ACC112 (cell line): ENCODE data around the gene TRIM7.

Source experiments
- H2AFZ ChIP-seq: fragments of 200-600 bp; sonication (generic); one replicate; pipeline ENCODE4 v1.6.0; 2017; ENCODE audit warnings: antibody characterized with exemption, low read length; ENCODE audit not compliant: unreplicated experiment
- H3K27ac ChIP-seq: fragments of 200-600 bp; sonication (generic); 2 replicates; pipeline ENCODE4 v1.5.1; 2014; ENCODE audit warnings: low read depth, mild to moderate bottlenecking, antibody characterized with exemption, low read length, moderate library complexity
- H3K27me3 ChIP-seq: fragments of 200-600 bp; sonication (generic); 2 replicates; pipeline ENCODE4 v1.6.1; 2014; ENCODE audit warnings: mild to moderate bottlenecking, antibody characterized with exemption, low read length, moderate library complexity, mixed read lengths; ENCODE audit not compliant: insufficient read depth
- H3K36me3 ChIP-seq: fragments of 200-600 bp; sonication (generic); 2 replicates; pipeline ENCODE4 v1.6.1; 2016; ENCODE audit warnings: mild to moderate bottlenecking, antibody characterized with exemption, low read length, moderate library complexity, mixed read lengths; ENCODE audit not compliant: insufficient read depth
- H3K4me1 ChIP-seq: fragments of 200-600 bp; sonication (generic); one replicate; pipeline ENCODE4 v1.6.1; 2016; ENCODE audit warnings: low read length, mixed read lengths; ENCODE audit not compliant: insufficient read depth, unreplicated experiment, control insufficient read depth
- H3K4me3 ChIP-seq: fragments of 200-600 bp; sonication (generic); 2 replicates; pipeline ENCODE4 v1.5.1; 2014; ENCODE audit warnings: mild to moderate bottlenecking, low read depth, low read length
- H3K79me2 ChIP-seq: fragments of 200-600 bp; sonication (generic); one replicate; pipeline ENCODE4 v1.6.0; 2016; ENCODE audit warnings: low read length; ENCODE audit not compliant: control insufficient read depth, unreplicated experiment, insufficient read depth

The TRIM7 gene

DNA sequence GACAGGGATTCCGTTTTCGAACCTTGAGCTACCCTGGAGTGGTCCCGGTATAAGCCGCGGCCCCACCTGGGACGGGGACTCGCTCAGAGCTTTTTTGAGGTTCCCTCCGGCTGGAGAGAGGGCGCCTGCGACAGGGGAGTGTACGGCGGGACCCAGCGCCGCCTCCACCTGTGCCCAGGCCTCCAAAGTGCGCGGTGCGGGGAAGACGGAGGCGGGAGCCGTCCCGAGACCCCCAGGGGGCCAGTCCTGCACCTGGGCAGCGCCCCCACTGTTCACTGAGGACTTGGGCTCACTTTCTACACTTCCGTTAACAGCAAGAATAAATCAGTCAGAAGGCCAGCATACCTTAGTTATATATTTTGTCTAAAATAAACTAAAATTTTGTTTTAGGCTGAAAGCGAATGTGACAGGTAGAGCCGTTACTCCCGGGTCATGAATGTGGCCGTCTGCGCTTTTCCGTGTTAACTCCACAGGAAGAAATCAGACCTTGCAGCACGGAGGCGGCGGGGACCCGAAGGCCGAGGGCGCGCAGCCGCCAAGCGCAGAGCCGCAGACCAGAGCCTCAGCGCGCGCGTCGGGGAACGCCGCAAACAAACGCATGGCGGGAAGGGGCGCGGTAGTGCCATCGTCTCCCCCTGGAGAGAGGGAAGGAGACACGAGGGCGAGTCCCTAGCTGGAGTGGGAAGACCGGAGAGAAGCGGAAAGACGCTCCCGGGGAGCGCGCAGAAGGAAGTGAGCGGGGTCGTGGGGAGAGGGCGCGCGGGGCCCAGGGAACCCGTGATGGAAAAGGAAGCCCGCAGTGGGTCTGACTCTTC, 14.1 kb downstream of the TRIM7 start:
- peaks cover 13% of the 10 kb centered on the region for H3K4me1 ChIP-seq
- H3K27ac ChIP-seq = no peak overlapping the region
- no peaks in the 10 kb centered on the region; the same call in 1 of the 2 replicates for H3K27me3 ChIP-seq
- no peaks in the 10 kb centered on the region for H3K36me3 ChIP-seq
- H3K4me3 ChIP-seq = peak overlapping the region; percentile 81
- peak overlapping the region; percentile 54 for H2AFZ ChIP-seq
- no peaks in the 10 kb centered on the region for H3K79me2 ChIP-seq

DNA sequence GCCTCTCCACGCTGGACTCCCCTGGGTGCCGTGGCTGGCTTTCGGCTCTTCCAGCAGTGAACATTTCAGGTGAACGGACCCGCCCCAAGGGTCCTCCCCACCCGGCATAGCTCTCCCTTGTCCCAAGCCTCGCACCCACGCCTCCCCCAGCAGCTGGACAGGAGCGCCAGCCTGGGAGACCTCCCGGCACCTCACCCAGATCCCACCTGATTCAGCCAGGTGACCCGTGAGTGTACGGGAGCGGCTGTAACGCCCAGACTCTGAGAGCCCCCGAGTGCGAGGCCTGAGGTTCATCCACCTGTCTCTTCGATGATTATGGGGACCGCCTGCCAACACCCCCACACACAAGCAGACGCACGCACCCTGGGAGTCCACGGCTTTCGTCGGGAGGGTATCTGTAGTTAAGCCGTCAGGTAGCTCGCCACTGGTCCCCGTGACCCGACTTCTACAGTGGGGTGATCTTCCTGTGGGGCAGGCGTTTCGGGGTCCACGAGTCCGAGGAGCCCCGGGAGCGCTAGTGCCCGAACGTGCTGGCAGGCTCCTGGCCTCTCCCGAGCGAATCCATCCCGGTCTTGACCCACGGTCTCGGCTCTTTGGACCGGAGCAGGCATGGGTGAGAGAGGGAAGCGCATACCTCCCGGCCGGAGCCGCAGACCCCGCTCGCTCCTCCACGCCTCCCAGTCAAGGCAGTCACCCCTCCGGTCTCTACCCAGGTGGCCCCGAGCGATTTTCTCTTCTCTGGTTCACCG, 14.9 kb downstream of the TRIM7 start:
- Histone ChIP-seq H3K4me1 (peaks cover 13% of the 10 kb centered on the region), H3K27ac (no peak overlapping the region), H3K36me3 (no peaks in the 10 kb centered on the region), H2AFZ (peak overlapping the region; percentile 54), H3K4me3 (peak overlapping the region; percentile 81), H3K27me3 (no peaks in the 10 kb centered on the region; the same call in 1 of the 2 replicates), H3K79me2 (no peaks in the 10 kb centered on the region)

DNA sequence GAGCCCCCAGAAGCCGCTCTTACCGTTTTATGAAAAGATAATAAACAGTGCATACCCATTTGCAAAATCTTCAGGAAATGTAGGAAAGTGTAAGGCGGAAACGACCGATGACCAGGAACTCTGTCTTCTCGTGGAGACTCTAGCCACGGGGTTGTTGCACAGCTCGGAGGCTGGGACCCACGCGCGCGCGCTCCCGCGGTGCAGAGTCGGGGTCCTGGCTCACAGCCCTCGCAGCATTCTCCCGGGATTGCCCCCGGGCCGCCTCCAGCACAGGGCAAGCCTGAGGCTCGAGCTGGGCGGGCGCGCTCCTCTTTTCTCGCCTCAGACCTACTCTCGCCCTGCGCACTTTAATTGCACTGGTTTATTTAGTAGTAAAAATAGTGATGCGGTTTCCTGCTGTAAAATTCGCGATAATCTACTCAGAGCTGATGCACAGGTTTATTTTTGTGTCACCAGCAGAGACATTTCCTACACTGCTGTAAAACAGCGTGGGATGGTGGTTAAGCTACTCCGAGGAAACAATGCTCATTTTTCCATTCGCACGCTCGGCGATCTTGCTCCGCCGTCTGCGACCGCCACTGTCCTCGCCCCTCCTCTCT, 15.5 kb downstream of the TRIM7 start:
- Histone ChIP-seq H3K4me3 (peak overlapping the region; percentile 81), H2AFZ (peak overlapping the region; percentile 19), H3K79me2 (no peaks in the 10 kb centered on the region), H3K4me1 (peaks cover 13% of the 10 kb centered on the region), H3K36me3 (no peaks in the 10 kb centered on the region), H3K27me3 (no peaks in the 10 kb centered on the region; the same call in 1 of the 2 replicates), H3K27ac (no peak overlapping the region)

DNA sequence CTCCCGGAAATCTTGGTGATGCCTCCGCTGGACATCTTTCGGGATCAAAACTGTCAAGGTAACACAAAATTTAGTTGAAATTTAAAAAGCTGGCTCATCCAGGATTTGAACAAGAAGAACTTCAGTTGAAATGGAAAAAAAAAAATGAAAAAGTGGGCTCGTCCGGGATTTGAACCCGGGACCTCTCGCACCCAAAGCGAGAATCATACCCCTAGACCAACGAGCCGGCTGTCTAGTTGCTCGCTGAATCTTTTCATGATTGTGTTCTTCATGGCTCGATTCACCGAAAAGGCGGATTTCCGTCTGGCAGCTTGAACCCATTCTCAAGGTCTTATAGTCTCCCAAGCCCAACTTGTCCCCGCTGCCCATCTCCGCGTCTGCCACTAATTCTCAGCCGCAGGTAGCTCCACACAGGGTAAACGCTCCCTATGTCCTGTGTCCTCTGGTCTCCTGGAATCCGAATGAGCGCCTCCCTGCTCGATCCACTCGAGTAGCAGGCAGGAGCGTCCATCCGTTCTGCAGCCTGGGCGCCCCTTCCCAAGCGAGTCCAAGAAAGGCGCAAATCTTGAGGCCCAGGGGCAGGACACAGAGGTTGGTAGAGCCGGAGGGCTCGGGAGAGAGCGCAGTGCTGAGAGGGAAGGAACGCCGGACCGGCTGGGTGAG, 16.2 kb downstream of the TRIM7 start:
- H3K27me3 ChIP-seq = no peaks in the 10 kb centered on the region; the same call in 1 of the 2 replicates
- peaks cover 13% of the 10 kb centered on the region for H3K4me1 ChIP-seq
- no peaks in the 10 kb centered on the region for H3K36me3 ChIP-seq
- peak overlapping the region; percentile 69 for H3K27ac ChIP-seq
- peak overlapping the region; percentile 81 for H3K4me3 ChIP-seq
- H2AFZ ChIP-seq = peak overlapping the region; percentile 89
- H3K79me2 ChIP-seq = no peaks in the 10 kb centered on the region

DNA sequence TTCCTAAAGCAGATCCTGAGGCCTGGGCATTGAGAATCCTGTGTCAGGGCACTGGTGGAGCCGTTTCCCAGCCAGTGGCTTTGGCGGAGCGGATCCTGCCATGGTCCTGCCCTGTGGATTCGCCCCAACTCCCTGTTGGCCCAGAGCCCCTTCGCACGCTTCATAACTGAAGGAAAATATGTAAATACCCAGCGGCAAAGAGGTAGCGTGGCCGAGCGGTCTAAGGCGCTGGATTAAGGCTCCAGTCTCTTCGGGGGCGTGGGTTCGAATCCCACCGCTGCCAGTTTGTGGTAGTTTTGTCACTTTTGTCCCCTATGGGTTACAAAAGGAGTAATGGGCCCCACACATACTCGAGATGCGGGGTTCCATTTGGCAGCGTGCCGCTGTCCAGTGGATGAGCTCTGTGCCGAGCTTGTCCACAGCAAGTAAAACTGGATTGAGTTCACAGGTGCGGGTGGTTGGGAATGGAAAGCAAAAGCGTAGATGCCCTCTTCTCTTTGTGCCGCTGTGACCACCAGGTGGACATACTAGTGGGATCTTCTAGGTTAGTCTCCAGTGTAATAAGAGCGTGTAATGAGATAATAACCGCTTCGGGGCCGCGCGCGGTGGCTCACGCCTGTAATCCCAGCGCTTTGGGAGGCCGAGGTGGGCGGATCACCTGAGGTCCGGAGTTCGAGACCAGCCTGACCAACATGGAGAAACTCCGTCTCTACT, 17.3 kb downstream of the TRIM7 start:
- Histone ChIP-seq H3K4me1 (peaks cover 10% of the 10 kb centered on the region), H3K36me3 (no peaks in the 10 kb centered on the region), H3K27me3 (no peaks in the 10 kb centered on the region; the same call in 1 of the 2 replicates), H3K27ac (peak overlapping the region; percentile 56), H3K79me2 (no peaks in the 10 kb centered on the region), H2AFZ (peak overlapping the region; percentile 2), H3K4me3 (peak overlapping the region; percentile 59)

DNA sequence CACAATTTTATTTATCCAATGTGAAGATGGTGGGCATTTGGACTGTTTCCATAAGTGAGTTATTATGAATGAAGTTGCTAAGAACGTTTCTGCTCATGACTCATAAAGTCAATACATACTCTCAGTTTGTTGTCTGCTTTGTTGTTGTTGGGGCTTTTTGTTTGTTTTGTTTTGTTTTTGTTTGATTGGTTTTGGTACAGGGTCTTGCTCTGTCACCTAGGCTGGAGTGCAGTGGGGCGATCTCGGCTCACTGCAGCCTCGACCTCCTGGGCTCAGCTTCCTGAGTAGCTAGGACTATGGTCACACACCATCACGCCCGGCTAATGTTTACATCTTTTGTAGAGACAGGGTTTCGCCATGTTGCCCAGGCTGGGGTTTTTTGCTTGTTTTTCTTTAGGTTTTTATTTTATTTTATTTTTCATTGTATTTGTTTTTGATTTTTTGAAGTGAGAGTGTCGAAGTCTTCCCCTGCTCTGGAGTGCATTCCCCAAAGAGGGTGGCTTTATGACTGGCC, 18.0 kb downstream of the TRIM7 start:
- Histone ChIP-seq H3K4me1 (peaks cover 6% of the 10 kb centered on the region), H3K79me2 (no peaks in the 10 kb centered on the region), H2AFZ (peak overlapping the region; percentile 2), H3K36me3 (no peaks in the 10 kb centered on the region), H3K4me3 (peak overlapping the region; percentile 53), H3K27me3 (no peaks in the 10 kb centered on the region; the same call in 1 of the 2 replicates), H3K27ac (peak overlapping the region; percentile 56)

DNA sequence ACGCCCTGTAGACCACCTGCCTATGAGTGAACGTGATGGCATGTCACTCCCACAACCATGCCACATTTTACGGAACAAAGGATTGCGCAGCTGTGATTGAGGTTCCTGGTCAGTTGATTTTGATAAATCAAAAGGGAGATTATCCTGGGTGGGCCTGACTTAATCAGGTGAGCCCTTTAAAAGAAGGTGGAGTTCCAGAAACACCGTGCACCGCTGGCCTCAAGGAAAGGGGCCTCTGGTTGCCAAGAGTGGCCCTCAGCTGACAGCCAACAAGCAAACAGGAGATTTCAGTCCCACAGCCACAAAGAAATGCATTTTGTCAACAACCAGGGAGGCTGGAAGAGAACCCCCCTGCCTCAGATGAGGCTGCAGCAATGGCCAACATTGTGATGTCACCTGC, 19.0 kb downstream of the TRIM7 start:
- no peak overlapping the region for H3K4me3 ChIP-seq
- no peaks in the 10 kb centered on the region; the same call in 1 of the 2 replicates for H3K27me3 ChIP-seq
- peaks cover 6% of the 10 kb centered on the region for H3K4me1 ChIP-seq
- H2AFZ ChIP-seq = no peak overlapping the region
- no peak overlapping the region for H3K27ac ChIP-seq
- no peaks in the 10 kb centered on the region for H3K36me3 ChIP-seq
- no peaks in the 10 kb centered on the region for H3K79me2 ChIP-seq

DNA sequence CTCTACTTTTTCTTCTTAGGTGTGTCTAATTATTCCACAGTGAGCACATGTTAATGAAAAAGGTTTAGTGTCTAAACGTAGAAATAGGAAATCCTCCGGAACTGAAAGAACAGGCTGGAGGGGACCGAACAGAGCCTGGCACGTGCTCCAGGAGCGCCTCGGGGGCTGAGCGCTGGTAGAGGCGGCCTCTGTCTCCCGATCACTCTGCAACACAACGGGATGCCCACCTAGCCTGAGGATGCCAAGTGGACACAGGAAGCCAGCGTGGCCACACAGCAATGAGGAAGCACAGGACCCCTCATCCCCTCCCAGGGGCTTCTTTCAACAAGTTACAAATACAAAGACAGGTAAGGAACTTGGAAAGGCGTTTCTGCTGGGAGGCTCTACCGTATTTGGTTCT, 19.4 kb downstream of the TRIM7 start:
- no peaks in the 10 kb centered on the region for H3K79me2 ChIP-seq
- H3K27me3 ChIP-seq = no peaks in the 10 kb centered on the region; the same call in 1 of the 2 replicates
- peaks cover 6% of the 10 kb centered on the region for H3K4me1 ChIP-seq
- H3K27ac ChIP-seq = no peak overlapping the region
- H3K36me3 ChIP-seq = no peaks in the 10 kb centered on the region
- H2AFZ ChIP-seq = no peak overlapping the region
- no peak overlapping the region for H3K4me3 ChIP-seq

DNA sequence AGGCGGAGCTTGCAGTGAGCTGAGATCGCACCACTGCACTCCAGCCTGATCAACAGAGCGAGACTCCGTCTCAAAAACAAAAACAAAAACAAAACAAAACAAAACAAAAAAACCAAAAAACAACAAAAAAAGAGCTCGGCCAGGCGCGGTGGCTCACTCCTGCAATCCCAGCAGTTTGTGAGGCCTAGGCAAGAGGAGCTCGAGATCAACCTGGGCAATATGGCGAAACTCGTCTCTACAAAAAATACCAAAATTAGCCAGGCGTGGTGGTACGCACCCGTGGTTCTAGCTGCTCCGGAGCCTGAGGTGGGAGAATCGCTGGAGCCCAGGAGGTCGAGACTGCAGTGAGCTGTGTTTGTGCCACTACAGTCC, 20.2 kb downstream of the TRIM7 start:
- H3K79me2 ChIP-seq = no peaks in the 10 kb centered on the region
- H2AFZ ChIP-seq = no peak overlapping the region
- no peaks in the 10 kb centered on the region for H3K36me3 ChIP-seq
- H3K4me3 ChIP-seq = peak overlapping the region; percentile 71; the same call in 1 of the 2 replicates
- no peak overlapping the region for H3K27ac ChIP-seq
- no peaks in the 10 kb centered on the region for H3K27me3 ChIP-seq
- peaks cover 1% of the 10 kb centered on the region for H3K4me1 ChIP-seq
